Transverse colon (tissue), 4 donors: ENCODE results near the gene ZFP90. TPM values are rescaled to one million over a fixed set of nuclear protein-coding genes. Genes with fewer than 3 reads are reported as not detected.

Experiments
- DNase-seq: peaks from one replicate; pipeline ENCODE4 v3.0.0-alpha.2; 2019
- H3K27ac ChIP-seq, 4 donors: fragments of 200-600 bp; sonication (generic); 2 replicates each; pipeline ENCODE4 v1.5.1; 2016 to 2018; ENCODE audit warnings: inconsistent platforms in 4 of 4
- H3K27me3 ChIP-seq: fragments of 200-600 bp; sonication (generic); 2 replicates; pipeline ENCODE4 v1.5.1; 2017; ENCODE audit warnings: inconsistent platforms
- H3K36me3 ChIP-seq, 4 donors: fragments of 200-600 bp; sonication (generic); 2 replicates each; pipeline ENCODE4 v1.5.1; 2017 to 2019; ENCODE audit warnings: inconsistent platforms in 4 of 4
- H3K4me1 ChIP-seq, 4 donors: fragments of 200-600 bp; sonication (generic); 2 replicates each; pipeline ENCODE4 v1.5.1; 2017 to 2020; ENCODE audit warnings: inconsistent platforms in 4 of 4
- H3K4me3 ChIP-seq, 4 donors: fragments of 200-600 bp; sonication (generic); 1 replicate in 1 of 4; 2 replicates in 3 of 4; pipeline versions ENCODE4 v1.5.1 to v1.6.1; 2017 to 2019; ENCODE audit warnings: inconsistent platforms in 4 of 4
- H3K9me3 ChIP-seq, 2 donors: fragments of 200-600 bp; sonication (generic); 2 replicates each; pipeline ENCODE4 v1.5.1; 2017 to 2019; ENCODE audit warnings: inconsistent platforms in 2 of 2
- EP300 ChIP-seq: sonication (generic); formaldehyde crosslinking; IDR thresholded peaks from one replicate; pipeline ENCODE4 v1.6.1; 2017; ENCODE audit warnings: antibody characterized with exemption, low read depth
- POLR2A ChIP-seq: fragments of 450-650 bp; IDR thresholded peaks from one replicate; pipeline ENCODE4 v1.6.1; 2016; ENCODE audit warnings: antibody characterized with exemption, mild to moderate bottlenecking, moderate library complexity
- POLR2AphosphoS5 ChIP-seq, 3 donors: sonication (generic); formaldehyde crosslinking; IDR thresholded peaks; one replicate each; pipeline ENCODE4 v1.6.1; 2016; ENCODE audit warnings: antibody characterized with exemption in 3 of 3
- WGBS, 2 donors: methylation state at CpG; one replicate each; pipeline ENCODE4 v1.1.5; 2018; ENCODE audit warnings: low coverage in 1 of 2; 5-methylcytosine and 5-hydroxymethylcytosine counted together
- in situ Hi-C, 4 donors: fragments of 200-750 bp; cut with MboI; loops; one replicate each; pipeline versions ENCODE4 v1.15.0 to v1.15.1; 2017; ENCODE audit warnings: low sequenced_read_pairs in 3 of 4, low pct_ligation_motif_present in 1 of 4, low pct_unique_long_range_greater_than_20kb in 1 of 4
- intact Hi-C: fragments of 100-400 bp; cut with DNase I; formaldehyde crosslinking; loops from one replicate; pipeline ENCODE4 v1.15.1; 2023; ENCODE audit warnings: low total_unique reads
- total RNA-seq, 4 donors: library from RNA; depleted of rRNA; stranded (reverse); fragments of >200 nt; gene quantifications; one replicate each; pipeline ENCODE4 v1.1.0, GENCODE V29; 2016
- TF ChIP-seq, protein P1 (sequence below), 5 experiments: fragments of 200-600 bp in 3 of 5; fragments of 450-650 bp in 2 of 5; sonication (generic) in 3 of 5; IDR thresholded peaks; 1 replicate in 2 of 5; 2 replicates in 3 of 5; pipeline ENCODE4 v1.5.1; 2016 to 2017; ENCODE audit warnings: antibody characterized with exemption in 5 of 5, inconsistent platforms in 3 of 5, mild to moderate bottlenecking in 2 of 5, moderate library complexity in 1 of 5

ZFP90 gene
- total RNA-seq, 4 donors from 2014 or later, result 10.1 to 78.2 (median 16.4) TPM

DNA sequence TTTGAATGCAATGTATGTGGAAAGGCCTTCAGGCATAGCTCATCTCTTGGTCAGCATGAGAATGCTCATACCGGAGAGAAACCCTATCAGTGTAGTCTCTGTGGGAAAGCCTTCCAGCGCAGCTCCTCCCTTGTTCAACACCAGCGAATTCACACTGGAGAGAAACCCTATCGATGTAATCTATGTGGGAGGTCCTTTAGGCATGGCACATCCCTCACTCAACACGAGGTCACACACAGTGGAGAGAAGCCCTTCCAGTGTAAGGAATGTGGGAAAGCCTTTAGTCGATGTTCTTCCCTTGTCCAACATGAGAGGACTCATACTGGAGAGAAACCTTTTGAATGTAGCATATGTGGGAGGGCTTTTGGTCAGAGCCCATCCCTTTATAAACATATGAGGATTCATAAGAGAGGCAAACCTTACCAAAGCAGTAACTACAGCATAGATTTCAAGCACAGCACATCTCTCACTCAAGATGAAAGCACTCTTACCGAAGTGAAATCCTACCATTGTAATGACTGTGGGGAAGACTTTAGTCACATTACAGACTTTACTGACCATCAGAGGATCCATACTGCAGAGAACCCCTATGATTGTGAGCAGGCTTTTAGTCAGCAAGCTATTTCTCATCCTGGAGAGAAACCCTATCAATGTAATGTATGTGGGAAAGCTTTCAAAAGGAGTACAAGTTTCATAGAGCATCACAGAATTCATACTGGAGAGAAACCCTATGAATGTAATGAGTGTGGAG is 24.7 kb downstream of the ZFP90 start:
- intact Hi-C loops (no loop called here), in situ Hi-C loops (loop anchor here in 1 of 4 donors (25.0 kb wide), 1 partner anchor 248 kb away; no protein-coding TSS in a partner anchor)
- no peaks in the 10 kb centered on the region for H3K27me3 ChIP-seq
- no peak overlapping the region for H3K4me3 ChIP-seq
- H3K9me3 ChIP-seq, result peaks cover 97 to 99% of the 10 kb centered on the region in 2 donors
- 95 to 97% methylated on average over 5 to 7 of the region's 7 CpGs for WGBS, 2 donors
- H3K27ac ChIP-seq, result no peak overlapping the region
- H3K4me1 ChIP-seq, result no peaks in the 10 kb centered on the region
- no peak for TF ChIP-seq EP300
- no peak for TF ChIP-seq POLR2A
- TF ChIP-seq POLR2AphosphoS5 (IDR thresholded peaks at IDR 0.05), result no peak
- TF ChIP-seq, protein P1, sequence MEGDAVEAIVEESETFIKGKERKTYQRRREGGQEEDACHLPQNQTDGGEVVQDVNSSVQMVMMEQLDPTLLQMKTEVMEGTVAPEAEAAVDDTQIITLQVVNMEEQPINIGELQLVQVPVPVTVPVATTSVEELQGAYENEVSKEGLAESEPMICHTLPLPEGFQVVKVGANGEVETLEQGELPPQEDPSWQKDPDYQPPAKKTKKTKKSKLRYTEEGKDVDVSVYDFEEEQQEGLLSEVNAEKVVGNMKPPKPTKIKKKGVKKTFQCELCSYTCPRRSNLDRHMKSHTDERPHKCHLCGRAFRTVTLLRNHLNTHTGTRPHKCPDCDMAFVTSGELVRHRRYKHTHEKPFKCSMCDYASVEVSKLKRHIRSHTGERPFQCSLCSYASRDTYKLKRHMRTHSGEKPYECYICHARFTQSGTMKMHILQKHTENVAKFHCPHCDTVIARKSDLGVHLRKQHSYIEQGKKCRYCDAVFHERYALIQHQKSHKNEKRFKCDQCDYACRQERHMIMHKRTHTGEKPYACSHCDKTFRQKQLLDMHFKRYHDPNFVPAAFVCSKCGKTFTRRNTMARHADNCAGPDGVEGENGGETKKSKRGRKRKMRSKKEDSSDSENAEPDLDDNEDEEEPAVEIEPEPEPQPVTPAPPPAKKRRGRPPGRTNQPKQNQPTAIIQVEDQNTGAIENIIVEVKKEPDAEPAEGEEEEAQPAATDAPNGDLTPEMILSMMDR (IDR thresholded peaks at IDR 0.05), result no peak
- peaks cover 10 to 55% (median 33%) of the 10 kb centered on the region in 4 donors for H3K36me3 ChIP-seq
- no peak for DNase-seq

DNA sequence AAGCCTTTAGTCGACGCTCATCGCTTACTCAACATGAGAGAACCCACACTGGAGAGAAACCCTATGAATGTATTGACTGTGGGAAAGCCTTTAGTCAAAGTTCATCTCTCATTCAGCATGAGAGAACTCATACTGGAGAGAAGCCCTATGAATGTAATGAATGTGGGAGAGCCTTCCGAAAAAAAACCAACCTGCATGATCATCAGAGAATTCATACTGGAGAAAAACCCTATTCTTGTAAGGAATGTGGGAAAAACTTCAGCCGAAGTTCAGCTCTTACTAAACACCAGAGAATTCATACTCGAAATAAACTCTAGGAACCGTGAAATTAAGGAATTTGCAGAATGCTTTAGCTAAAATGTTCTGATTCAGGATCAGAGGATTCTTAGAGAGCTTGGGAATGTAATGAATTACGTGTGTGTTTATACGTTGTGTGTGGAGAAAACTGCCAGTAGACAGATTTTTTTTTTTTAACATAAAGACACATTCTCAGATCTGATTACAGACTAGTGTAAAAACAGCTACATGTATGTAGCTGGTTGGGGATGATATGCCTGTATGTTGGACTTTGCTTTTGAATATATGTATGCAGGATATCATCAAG is 25.4 kb downstream of the ZFP90 start:
- Histone ChIP-seq H3K4me1 (no peaks in the 10 kb centered on the region), H3K4me3 (no peak overlapping the region), H3K36me3 (peaks cover 10 to 48% (median 29%) of the 10 kb centered on the region in 4 donors), H3K27ac (no peak overlapping the region), H3K27me3 (no peaks in the 10 kb centered on the region), H3K9me3 (peaks cover 94 to 99% of the 10 kb centered on the region in 2 donors)
- TF ChIP-seq POLR2A (no peak), EP300 (no peak), POLR2AphosphoS5 (IDR thresholded peaks at IDR 0.05) (no peak)
- TF ChIP-seq, protein P1 (IDR thresholded peaks at IDR 0.05), result no peak
- intact Hi-C loops, result no loop called here
- in situ Hi-C loops, result loop anchor here in 1 of 4 donors (25.0 kb wide), 1 partner anchor 248 kb away; no protein-coding TSS in a partner anchor
- DNase-seq, result no peak
- WGBS, 2 donors, result 96% methylated on average over 9 of the region's 9 CpGs

DNA sequence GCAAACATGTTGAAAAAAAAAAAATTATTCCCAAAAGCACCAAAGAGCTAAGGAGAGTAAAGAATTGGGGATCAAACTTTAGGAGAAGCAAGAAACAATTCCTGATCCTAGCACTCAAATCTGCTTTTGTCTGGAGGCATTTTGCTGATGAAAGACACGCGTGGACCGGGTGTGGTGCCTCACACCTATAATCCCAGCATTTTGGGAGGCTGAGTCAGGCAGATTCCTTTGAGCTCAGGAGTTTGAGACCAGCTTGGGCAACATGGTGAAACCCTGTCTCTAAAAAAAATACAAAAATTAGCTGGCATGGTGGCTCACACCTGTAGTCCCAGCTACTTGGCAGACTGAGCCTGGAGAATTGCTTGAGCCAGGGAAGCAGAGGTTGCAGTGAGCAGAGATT is 35.4 kb downstream of the ZFP90 start:
- no peaks in the 10 kb centered on the region for H3K4me1 ChIP-seq
- no peak overlapping the region for H3K4me3 ChIP-seq
- in situ Hi-C loops, result loop anchor here in 1 of 4 donors (25.0 kb wide), 1 partner anchor 238 kb away; no protein-coding TSS in a partner anchor
- no peaks in the 10 kb centered on the region for H3K27me3 ChIP-seq
- H3K36me3 ChIP-seq, result no peaks in the 10 kb centered on the region
- intact Hi-C loops, result no loop called here
- no peak overlapping the region for H3K27ac ChIP-seq
- 100% methylated on average over 3 of the region's 3 CpGs for WGBS, 2 donors
- TF ChIP-seq POLR2AphosphoS5 (IDR thresholded peaks at IDR 0.05) (no peak), EP300 (no peak), POLR2A (no peak)
- TF ChIP-seq, protein P1 (IDR thresholded peaks at IDR 0.05), result no peak
- H3K9me3 ChIP-seq, result peaks cover 68 to 85% of the 10 kb centered on the region in 2 donors
- no peak for DNase-seq

DNA sequence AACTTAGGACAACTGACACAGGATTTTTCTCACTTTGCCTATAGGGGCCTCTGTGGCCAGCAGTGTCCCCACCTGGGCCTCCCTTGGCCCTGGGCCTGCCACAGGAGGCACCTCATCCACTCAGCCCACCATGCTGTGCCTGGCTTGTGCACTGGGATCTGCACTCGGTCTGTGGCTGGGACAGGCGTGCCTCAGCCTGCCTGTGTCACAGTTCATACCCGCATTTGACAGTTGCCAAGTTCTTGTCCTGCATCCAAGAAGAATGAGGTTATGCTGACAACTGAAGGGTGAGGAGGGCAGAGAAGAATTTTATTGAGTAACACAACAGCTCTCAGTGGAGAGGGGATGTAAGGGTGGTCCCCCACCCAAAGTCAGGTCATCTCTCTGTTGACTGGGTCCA is 36.0 kb downstream of the ZFP90 start:
- H3K4me1 ChIP-seq, result no peaks in the 10 kb centered on the region
- H3K36me3 ChIP-seq, result no peaks in the 10 kb centered on the region
- in situ Hi-C loops, result no loop called here
- H3K9me3 ChIP-seq, result peaks cover 64 to 80% of the 10 kb centered on the region in 2 donors
- H3K27ac ChIP-seq, result no peak overlapping the region
- intact Hi-C loops, result no loop called here
- WGBS, 2 donors, result 90% methylated on average over 3 of the region's 3 CpGs; no CpG with 5 or more reads in 1 of the 2 donors
- H3K4me3 ChIP-seq, result no peak overlapping the region
- no peak for DNase-seq
- TF ChIP-seq EP300 (no peak), POLR2A (no peak), POLR2AphosphoS5 (IDR thresholded peaks at IDR 0.05) (no peak)
- TF ChIP-seq, protein P1 (IDR thresholded peaks at IDR 0.05), result no peak
- H3K27me3 ChIP-seq, result no peaks in the 10 kb centered on the region
